Renal cortical epithelial cell (primary cell): ENCODE measurements around the gene SMAD7. TPM values are rescaled to one million over a fixed set of nuclear protein-coding genes. Genes with fewer than 3 reads are reported as not detected.
A peak's percentile ranks its signal among the peaks of the same experiment; 100 is the strongest.

Experiments used
- DNase-seq: peaks from one replicate; pipeline ENCODE4 v3.0.0-alpha.2; 2011; ENCODE audit warnings: low read depth
- total RNA-seq: library from RNA; depleted of rRNA; stranded (reverse); fragments of >200 nt; gene quantifications from 2 replicates; pipeline ENCODE4 v1.2.3, GENCODE V29; 2014

The SMAD7 gene
- total RNA-seq, 1 donor from 2014 or later: 71.3 TPM

DNA sequence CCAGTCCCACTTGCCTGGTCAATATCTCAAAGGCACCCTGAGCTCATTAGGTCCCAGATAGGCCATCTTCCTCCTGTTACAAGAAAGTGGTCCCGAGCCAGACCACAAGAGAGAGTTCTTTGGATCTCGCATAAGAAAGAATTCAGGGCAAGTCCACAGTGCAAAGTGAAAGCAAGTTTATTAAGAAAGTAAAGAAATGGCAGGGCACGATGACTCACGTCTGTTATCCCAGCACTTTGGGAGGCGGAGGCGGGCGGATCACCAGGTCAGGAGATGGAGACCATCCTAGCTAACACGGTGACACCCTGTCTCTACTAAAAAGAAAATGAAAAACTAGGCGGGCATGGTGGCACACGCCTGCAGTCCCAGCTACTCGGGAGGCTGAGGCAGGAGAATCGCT lies 10.8 kb upstream of the SMAD7 start:
- DNase-seq: no peak

- peak; percentile 72 for DNase-seq
These were observed 9.5 kb upstream of the SMAD7 start for GRCh38 chr18:48959921-48960920.

DNA sequence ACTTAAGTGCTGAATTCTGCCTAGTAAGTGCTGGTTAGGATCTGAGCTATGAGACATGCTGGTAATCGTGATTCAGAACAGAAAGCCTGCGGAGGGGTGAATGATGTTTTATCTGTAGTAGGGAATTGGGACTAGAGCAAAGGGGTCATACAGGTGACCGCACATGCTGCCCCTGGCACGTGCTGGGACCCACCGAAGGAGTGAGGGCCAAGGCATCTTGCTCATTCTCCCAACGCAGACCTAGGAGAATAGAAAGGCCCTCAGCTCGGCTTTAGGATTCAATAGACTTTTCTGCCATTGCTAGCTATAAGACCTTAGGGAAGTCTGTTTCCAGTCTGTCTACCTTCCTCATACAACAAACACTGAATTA lies 8.8 kb upstream of the SMAD7 start:
- DNase-seq: no peak

GRCh38 chr18:48958951-48959350 lies 8.2 kb upstream of the SMAD7 start:
- DNase-seq: no peak

DNA sequence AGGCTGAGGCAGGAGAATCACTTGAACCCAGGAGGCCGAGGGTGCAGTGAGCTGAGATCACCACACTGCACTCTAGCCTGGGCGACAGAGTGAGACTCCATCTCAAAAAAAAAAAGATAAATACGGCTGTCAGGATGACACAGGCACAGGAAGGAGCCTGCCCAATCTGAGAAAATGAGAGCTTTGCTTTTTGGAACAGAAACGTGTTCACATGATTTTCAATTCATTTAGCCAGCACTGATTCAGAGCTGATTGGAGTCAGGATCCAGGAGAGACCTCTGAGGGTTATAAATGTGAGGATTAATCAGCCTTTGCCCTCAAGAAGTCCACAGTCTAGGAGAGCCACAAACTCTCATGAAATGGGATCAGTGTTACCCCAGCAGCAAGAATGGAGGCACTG lies 6.9 kb upstream of the SMAD7 start:
- DNase-seq: no peak

- no peak for DNase-seq
These were observed 6.4 kb upstream of the SMAD7 start for GRCh38 chr18:48957136-48957535.

DNA sequence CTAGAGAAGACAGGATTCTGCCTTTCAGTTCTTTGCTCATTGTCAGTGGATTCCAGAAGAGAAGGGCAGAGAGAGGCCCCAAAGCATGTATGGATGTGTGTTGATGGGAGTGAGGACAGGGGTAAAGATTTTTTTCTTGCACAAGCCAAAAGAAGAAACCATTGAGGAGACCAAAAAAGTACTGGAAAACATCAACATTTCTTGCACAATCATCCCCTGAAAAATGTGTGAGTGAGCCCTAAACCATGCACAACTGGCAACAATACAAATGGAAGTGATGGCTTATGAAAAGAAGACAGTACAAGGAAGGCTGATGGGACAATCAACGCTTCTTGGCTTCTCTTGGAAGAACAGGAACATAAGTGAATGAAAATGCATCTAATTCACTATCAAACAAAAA lies 5.6 kb upstream of the SMAD7 start:
- peak; percentile 64 for DNase-seq

DNA sequence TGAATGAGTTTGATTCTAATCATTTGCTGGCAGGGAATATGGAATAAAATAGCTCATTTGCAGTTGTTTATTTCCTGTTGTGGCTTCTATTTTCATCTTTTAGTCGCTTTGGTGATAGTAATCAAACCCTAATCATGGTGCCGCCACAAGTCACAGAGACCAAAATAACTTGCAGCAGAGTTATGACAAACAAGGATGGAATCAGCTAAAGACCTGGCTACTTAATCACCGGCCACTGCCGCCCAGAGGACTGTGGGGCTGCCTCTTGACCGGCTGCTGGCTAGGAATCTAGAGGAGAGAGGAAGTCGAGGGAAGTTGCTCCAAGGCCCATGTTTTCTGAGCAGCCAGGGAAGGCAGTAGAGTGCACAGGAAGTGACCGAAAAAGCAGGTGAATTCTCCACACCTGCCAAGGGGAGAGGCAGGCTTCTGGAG lies 5.1 kb upstream of the SMAD7 start:
- DNase-seq: peak; percentile 78

GRCh38 chr18:48954886-48955819 lies 4.4 kb upstream of the SMAD7 start:
- no peak for DNase-seq

GRCh38 chr18:48953104-48953706 lies 2.4 kb upstream of the SMAD7 start:
- DNase-seq: no peak

DNA sequence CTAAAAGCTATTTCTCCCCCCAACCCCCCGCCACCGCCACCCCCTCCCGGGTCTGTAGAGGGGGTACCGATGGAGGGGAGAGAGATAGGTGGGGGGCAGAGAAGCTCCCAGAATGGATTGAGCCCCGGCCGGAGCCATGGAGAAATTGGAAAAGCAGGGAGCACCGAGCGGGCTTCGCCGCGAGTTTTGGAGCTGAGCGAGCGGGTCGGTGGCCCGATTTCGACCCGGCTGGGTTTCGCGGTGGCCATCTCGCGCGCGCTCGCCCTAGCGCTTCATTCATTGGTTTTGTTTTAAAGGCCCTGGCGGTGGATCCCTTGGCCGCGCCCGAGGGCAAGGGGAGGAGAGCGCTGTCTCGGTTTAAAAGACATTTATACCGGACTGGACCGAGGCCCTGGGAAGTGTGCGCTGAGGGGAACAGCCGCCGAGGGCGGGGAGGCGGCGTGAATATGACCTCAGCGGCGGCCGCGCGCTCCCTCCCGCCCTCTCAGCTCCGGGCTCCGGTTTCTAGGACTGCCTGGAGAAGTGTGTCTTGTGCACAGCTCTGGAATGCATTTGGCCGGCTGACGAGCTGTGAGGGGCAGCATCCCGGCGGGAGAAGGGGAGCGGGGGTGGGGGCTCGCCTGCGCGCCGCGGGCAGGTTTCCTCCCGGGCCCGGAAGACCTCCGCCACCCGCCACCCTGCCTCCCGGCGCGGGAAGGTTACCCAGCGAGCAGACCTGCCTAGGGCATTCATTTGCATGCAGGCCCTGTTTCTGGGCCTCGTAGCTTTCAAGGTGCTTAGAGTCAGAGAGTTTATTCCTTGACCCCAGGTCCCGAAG lies 1.7 kb upstream of the SMAD7 start:
- no peak for DNase-seq

DNA sequence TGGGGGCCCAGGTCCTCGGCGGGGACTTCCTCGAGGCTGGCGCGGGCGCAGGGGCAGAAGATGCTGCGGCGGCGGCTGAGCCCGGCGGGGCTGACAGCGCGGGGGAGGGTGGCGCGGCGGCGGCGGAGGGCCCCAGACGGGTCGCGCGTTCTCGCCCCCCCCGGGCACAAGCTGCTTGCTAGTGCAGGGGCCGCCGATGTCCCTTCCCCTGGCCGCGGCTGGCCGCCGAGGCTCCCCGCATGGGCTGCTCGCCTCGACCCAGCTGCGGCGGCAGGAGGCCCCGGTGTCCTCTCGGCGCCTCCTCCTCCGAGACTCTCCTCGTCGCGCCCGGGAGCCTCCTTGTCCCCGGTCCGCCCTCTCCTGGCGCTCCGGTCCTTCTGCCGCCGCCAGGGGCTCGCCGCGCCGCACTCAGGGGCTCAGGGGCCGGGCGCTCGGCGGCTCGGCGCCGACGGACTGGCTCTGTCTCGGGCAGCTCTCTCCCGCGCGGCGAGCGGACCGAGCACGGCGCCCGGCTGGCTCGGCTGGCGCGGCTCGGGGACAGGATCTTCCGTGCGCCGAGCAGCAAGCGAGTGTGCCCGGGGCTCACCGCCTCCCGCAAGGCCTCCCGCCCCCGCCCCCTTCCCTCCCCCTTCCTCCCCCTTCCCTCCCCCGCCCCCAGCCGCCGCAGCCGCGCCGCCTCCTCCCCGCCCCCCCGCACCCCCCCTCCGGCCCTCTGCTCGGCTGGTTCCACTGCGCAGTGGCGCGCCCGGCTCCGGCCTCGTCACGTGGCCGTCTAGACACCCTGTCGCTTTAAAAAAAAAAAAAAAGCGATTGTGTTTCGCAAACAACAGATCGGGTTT lies 902 bp upstream of the SMAD7 start:
- peak; percentile 82 for DNase-seq

GRCh38 chr18:48949606-48950535 lies 894 bp downstream of the SMAD7 start:
- DNase-seq: no peak

DNA sequence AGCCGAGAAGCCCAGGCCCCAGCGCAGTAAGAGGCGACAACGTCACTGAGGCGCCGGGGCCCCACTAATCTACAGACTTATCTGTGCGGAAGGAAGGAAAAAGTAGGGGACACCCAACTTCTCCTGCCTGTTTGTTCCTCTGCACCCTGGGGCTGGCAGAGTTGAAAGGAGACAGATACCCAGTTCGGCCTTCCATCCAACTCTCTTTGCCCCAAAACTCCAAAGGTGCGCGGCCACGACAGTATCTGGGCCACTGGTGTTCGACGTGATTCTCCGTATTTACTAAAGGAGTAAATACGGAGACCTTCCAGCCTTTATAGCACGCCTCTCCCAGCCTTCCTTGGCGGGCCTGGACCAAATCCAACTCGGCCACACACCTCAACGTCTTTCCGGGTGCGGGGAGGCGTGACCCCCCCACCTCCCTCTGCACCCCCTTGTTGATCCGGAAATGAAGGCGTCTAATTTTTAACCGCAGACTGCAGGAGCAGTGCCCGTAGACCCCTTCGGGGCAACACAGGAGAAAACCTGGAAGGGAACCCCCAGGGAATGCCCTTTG lies 1.6 kb downstream of the SMAD7 start:
- no peak for DNase-seq

DNA sequence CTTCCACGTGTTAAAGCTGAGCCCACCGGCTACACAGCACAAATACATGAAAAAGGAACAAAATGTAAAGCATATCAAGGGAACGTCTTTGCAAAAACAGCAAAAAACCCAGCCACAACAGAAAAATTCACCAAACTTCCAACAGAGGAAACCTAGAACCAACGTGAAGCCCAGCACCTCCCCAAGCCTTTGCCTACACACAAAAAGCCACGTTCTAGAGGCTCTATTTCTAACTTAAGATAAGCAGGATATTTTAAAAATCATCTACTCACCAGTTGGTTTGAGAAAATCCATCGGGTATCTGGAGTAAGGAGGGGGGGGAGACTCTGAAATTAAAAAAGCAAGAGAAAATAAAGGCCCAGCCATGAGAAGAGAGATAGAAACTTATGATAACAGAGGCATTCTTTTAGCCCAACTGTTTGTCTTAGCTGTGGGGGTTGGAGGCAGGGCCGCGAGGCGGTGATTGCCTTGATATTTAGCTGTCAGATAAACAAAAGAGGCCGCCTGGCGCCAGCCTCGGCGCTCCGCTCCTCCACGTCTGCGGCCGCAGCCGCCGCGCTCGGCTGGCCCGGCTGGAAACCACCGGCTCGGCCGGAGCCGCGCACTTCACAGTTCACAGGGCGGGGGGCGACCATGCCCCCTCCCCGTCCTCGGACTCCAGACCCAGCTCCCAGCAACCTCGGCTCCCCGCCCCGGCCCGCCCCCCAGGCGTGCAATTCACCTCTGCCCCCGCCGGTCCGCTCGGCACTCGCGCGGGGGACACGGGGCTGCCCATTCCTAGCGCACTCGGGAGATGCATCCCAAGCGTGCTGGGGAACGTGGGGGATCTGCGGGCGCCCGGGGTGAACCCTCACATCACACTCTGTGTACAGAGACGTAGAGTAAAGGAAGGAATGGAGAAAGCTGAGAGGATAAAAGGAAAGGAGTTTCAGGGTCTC lies 2.4 kb downstream of the SMAD7 start:
- no peak for DNase-seq

GRCh38 chr18:48947560-48947959 lies 3.2 kb downstream of the SMAD7 start:
- DNase-seq: no peak

GRCh38 chr18:48947092-48947491 lies 3.7 kb downstream of the SMAD7 start:
- no peak for DNase-seq
